C4-2B (cell line): ENCODE data around the gene BUD23.

Experiments
- CTCF ChIP-seq: fragments of 450-650 bp; conservative IDR thresholded peaks from 2 replicates; pipeline ENCODE4 v1.5.1; 2017; ENCODE audit warnings: mild to moderate bottlenecking
- ZFX ChIP-seq: fragments of 450-650 bp; IDR thresholded peaks from 2 replicates; pipeline ENCODE4 v1.6.1; 2017

GRCh38 chr7:73739387-73739767 is 56.0 kb downstream of the BUD23 start:
- TF ChIP-seq CTCF = no peak
- no peak for TF ChIP-seq ZFX
